Adipose tissue (tissue), 3 donors: ENCODE results near the gene DYNLRB1. TPM values are rescaled to one million over a fixed set of nuclear protein-coding genes. Genes with fewer than 3 reads are reported as not detected.
A peak's percentile ranks its signal among the peaks of the same experiment; 100 is the strongest.

Experiments used
- H3K27ac ChIP-seq: one replicate; pipeline ENCODE4 v1.5.1; 2013; ENCODE audit warnings: low read depth, low read length
- WGBS, 3 donors: extraction: QIAGEN DNeasy Blood & Tissue Kit; methylation state at CpG; one replicate each; pipeline ENCODE4 v1.1.7; 2013; 5-methylcytosine and 5-hydroxymethylcytosine counted together
- polyA plus RNA-seq, 3 donors: library from polyadenylated mRNA; stranded (reverse); fragments of 200-250 nt; gene quantifications; one replicate each; pipeline ENCODE4 v1.2.3, GENCODE V29; 2013
- donor health status: healthy with polysubstance abuse.
- donor health status: Bipolar disorder and iron deficiency.
- donor health status: healthy.

Gene DYNLRB1
- polyA plus RNA-seq, 3 donors = 67.3 to 250 (median 166) TPM

DNA sequence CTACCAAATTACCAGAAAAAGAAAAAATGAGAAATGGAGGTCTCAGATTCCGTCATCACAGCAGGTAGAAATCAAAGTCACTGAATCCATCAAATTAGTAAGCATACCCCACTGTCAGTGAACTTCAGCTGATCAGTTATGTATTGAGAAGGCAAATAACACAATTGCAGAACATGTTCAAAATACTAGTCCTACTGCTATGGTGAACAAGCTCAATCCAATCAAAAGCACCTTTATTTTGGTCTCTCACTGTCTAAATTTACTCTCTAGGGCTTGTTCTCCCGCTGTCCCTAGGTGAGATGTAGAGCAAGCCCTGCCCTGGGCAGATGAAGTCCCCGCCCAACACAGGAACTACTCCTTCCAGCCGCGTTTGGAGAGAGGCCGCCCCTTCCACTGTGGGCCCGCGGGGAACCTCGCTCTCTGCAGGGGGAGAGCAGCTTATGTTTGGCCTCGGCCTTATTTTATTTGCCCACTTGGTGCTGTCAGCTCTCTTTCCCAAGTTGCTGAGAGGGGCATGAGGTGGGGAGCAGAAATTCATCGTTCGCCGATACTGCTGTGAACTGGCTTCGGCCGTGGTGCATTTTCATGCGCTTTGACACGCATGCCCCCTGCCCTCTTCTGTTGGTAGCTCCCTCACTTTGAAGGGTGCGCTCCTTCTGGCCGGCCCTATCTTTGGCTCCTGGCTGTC, 28.0 kb downstream of the DYNLRB1 start:
- WGBS, 3 donors = 18 to 37% (median 18%) methylated on average over 18 to 19 of the region's 19 CpGs
- H3K27ac ChIP-seq = no peak overlapping the region

DNA sequence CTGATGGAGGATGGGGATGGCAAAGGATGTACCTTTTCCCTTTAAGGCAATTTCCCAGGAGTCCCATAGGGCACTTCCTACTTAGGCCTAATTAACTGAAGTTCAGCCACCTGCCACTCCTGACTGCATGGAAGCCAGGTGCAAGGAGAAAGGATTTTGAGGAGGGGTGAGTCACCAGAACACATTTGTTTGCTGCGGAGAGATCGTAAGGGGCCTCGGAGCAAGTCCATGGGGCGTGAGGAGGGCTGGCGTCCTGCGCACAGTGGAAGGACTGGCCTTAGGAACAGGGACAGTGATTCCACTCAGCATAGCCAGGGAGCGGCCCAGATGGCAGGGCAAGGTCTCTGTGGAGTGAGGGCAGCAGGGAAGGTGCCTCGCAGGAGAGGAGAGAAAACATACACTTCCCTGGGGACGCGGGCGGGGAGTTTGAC, 30.5 kb downstream of the DYNLRB1 start:
- 82 to 87% (median 84%) methylated on average over 11 of the region's 11 CpGs for WGBS, 3 donors
- H3K27ac ChIP-seq = no peak overlapping the region

DNA sequence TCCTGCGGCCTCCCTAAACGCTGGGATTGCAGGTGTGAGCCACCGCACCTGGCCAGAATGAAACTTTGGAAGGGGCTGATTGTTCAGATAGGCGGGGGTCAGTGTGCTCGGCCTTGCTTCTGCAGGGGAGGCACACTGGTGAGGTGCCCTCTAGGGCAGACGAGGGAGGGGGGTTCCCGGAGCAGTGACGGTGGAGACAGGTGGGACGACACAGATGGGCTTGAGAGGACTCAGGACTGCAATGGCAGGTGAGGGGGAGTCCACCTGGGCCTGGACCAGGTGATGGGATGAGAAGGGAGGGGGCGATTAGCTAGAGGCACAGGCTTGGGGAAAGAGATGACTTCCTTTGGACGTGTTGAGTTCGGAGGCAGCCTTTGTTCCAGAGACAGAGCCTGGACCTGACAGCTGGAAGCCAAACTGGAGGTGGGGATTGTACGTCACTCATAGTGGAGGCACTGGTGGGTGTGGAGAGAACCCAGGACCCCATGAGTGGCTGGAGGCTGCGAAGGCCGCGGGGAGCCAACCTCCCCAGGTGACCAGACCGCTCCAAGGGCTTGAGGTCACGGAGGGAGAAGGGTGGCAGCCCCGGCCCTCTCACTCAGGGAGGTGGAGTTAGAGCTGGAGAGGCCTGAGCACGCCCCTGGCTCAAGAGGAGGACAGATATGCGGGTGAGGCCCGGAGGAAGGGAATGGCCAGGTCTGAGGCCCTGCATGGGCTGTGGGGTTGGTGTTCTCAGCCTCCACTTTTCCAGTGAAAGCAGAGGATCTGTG, 31.8 kb downstream of the DYNLRB1 start:
- 91 to 96% (median 94%) methylated on average over 22 of the region's 22 CpGs for WGBS, 3 donors
- H3K27ac ChIP-seq = no peak overlapping the region

DNA sequence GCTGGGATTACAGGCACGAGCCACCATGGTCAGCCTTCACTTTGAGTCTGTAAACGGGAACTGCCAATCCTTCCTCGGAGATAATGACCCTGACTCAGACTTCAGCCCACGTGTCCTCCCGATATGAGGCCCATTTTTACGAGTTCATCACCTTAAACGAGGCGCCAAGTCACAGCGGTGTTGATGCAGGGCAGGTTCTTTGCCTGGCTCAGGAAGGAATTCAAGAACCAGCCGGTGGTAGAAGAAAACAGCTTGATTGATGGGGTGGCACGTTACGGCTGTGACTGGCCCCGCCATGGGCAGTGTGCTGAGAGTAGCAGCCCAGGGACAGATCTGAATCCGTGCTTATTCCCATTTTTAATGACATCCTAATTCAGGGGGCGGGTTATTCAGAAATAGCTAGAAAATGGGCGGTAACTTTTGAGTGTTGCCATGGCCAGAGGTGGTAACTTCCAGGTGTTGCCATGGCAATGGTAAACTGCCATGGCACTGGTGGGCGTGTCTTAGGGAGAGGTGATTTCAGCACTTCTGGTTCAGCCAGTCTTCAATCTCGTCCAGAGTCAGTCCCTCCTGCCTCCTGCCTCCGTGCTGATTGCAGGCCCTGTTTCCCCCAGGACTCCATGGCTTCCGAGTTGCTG, 33.2 kb downstream of the DYNLRB1 start:
- 59 to 61% (median 59%) methylated on average over 20 of the region's 20 CpGs for WGBS, 3 donors
- no peak overlapping the region for H3K27ac ChIP-seq

DNA sequence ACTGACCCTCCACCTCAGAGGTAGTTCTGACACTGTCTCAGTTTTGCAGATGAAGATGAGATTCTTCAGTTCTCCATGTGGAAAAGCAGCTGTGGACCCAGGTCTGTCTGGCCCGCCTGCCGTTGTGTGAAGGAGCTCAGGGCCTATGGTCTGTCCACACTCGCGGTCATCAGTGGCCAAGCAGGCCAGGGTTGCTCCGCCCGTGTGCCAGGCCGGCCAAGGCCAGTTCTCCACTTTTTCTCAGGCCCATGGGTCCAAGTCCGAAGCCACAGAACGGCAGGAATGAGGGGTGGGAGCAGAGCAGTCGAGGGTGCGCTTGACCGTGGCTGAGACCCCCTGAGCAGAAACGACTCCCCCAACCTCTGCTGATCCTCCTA, 33.7 kb downstream of the DYNLRB1 start:
- WGBS, 3 donors = 88 to 95% (median 88%) methylated on average over 13 of the region's 13 CpGs
- H3K27ac ChIP-seq = no peak overlapping the region

DNA sequence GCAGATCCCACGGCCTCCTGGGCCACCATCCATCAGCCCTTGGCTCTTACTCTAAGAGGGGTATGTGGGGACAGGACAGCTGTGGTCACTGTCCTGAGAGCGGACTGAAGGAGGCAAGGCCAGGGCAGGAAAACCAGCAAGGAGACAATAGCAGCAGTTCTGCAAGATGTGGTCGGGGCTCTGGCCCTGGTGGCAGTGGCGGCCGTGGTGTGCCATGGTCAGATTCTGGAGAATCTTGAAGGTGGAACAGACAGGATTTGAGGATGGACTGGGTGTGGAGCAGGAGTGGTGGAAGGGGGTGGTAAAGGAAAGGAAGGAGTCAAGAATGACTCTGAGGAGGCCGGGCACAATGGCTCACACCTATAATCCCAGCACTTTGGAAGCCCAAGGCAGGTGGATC, 36.3 kb downstream of the DYNLRB1 start:
- no peak overlapping the region for H3K27ac ChIP-seq
- 94 to 99% (median 97%) methylated on average over 6 of the region's 6 CpGs for WGBS, 3 donors

DNA sequence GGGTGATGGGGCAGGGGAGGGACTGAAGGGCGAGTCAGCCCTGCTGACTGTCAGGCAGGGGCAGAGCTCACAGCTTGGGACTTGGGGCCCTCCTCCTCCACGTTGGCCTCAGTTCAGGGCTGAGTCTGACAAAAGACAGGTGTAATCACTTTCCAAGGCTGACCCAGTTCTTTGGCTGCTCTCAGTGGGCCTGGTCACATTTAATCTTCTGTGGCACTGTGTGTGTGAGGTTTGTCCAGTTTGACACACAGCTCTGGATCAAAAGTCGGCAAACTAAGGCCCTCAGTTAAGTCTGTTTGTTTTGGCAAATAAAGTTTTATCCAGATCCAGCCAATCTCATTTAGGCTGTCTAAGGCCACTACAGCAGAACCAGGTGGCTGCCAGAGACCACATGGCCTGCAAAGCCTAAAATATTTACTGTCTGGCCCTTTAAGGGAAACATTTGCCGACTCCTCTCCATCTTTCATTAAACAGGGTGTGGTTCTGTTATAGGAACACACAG, 37.2 kb downstream of the DYNLRB1 start:
- H3K27ac ChIP-seq = no peak overlapping the region
- WGBS, 3 donors = 16 to 69% (median 50%) methylated on average over 4 of the region's 4 CpGs

DNA sequence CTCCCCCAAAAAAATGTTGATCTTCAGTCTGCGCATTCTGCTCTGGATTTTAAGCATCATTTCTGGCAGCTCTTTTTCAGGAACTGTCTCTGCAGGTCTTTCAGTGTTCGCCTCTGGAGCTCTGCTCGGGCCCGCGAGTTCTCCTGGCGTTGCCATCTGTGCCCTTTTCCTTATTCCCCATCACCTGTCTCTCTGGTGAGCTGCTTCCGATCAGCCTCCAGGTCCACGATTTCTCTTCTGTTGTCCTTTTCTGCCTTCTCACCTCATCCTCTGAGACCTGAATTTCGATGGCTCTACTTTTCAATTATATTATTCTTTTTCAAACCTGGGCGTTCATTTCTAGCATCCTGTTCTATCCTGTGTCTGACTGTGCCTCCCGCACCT, 41.7 kb downstream of the DYNLRB1 start:
- WGBS, 3 donors = 14 to 30% (median 26%) methylated on average over 11 of the region's 11 CpGs
- H3K27ac ChIP-seq = peak overlapping the region; percentile 56

DNA sequence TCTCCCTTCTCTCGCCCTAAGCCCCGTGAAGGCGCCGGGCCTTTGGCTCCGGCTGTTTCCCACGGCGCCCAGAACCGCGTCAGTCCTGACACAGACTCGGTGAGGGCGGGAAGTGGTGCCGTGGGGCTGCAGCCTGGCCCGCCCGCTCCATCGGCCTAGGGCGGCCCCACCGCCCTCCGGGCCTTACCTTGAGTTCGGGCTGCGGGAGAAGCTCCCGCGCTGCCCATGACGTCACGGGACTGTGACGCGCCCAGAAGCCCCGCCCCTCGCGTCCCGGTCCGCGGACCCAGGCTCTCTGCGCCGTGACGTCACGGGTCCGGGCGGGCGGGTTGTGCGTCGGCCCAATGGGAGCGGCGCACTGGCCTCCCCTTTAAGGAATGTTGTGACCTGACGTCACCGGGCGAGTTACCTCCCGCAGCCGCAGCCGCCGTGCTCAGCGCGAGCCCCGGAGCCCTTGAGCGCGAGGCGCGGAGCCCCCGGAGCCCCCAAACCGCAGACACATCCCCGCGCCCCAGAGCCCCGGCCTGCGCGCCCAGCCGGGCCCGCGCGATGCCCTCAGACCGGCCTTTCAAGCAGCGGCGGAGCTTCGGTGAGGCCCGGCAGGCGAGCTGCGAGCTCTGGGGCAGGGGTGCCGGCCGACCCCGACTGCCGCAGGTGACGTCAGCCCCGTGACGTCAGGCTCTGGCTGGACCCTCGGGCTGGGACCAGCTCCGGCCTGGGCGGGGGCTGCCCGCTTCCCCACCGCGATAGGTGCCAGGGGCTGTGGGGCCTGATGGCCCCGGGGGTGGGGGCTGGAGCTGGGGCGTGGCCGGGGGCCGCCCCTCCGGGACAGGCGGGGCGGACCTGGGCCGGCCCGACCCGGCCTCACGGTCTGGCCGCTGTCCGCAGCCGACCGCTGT, 42.3 kb downstream of the DYNLRB1 start, which contains the start of gene MAP1LC3A:
Gene MAP1LC3A (plus strand): TSS at position 399 of the 899 bp plus-strand sequence. CDS start 151 bp downstream, at position 550.
- H3K27ac ChIP-seq = peak within 1 kb of the TSS; percentile 56
- WGBS, 3 donors = 1 to 9% (median 5%) methylated on average over 75 to 103 of the region's 103 CpGs

DNA sequence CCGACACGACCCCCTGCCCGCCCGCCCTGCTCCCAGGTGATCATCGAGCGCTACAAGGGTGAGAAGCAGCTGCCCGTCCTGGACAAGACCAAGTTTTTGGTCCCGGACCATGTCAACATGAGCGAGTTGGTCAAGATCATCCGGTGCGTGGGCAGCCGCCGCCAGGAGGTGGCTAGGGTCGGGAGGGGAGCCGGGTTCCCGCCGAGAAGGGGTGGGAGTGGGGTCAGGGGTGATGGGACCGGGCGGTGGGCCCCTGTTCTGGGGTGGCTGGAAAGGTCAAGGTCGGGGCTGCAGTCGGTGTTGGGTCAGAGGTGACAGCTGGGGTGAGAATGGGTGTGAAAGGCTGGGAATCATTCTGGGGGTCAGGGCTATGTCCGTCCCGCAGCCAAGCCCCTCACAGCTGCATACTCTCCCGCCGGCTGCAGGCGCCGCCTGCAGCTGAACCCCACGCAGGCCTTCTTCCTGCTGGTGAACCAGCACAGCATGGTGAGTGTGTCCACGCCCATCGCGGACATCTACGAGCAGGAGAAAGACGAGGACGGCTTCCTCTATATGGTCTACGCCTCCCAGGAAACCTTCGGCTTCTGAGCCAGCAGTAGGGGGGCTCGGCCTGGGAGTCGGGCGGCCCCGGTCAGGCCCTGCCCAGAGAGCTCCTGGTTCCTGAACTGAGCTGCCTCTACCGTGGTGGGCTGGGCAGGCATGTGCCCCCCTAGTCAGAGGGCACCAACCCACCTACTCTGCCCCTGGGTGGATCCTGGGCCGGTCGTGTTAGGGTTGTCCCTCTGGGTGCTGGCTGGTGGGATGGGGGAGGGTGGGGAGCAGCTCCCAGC, 43.3 kb downstream of the DYNLRB1 start:
- WGBS, 3 donors = 46 to 58% (median 48%) methylated on average over 42 to 43 of the region's 43 CpGs
- peak overlapping the region; percentile 56 for H3K27ac ChIP-seq

DNA sequence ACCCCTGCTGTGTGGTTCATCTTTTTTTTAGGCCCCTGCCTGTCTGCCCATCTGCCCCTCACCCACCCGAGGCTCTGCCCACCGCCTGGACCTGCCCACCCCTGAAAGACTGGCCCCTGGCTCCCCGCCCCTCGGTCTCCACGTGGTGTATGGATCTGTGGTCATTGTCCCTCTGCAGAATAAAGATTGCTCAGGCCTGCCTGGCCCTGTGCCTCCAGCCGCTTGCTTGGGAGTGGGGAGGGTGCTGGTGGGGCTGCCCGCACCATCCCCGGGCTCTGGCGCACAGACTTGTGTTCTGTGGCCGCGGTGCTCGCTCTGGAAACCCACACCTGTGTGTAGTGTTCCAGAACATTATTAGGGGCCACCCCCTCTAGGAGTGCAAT, 43.9 kb downstream of the DYNLRB1 start:
- 84 to 89% (median 86%) methylated on average over 12 of the region's 12 CpGs for WGBS, 3 donors
- no peak overlapping the region for H3K27ac ChIP-seq

DNA sequence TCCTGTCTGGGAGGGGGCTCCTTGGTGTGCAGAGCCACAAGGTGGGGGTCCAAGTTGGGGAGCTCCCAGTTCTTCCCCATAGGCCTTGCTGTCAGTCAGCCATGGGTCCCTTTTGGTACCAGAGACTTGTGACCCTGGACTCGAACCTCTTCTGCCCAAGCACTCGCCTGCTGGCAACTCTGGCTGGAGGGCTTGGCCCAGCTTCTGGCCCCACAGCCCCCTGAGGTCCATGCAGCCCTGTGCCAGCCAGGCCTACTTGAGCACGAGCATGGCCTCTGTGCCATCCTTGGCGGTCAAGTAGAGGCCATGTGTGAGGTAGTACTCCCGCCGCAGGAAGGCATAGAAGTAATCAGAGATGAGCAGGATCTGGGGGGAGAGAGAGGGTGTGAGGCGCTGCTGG, 44.4 kb downstream of the DYNLRB1 start:
- 95 to 97% (median 95%) methylated on average over 7 of the region's 7 CpGs for WGBS, 3 donors
- no peak overlapping the region for H3K27ac ChIP-seq

DNA sequence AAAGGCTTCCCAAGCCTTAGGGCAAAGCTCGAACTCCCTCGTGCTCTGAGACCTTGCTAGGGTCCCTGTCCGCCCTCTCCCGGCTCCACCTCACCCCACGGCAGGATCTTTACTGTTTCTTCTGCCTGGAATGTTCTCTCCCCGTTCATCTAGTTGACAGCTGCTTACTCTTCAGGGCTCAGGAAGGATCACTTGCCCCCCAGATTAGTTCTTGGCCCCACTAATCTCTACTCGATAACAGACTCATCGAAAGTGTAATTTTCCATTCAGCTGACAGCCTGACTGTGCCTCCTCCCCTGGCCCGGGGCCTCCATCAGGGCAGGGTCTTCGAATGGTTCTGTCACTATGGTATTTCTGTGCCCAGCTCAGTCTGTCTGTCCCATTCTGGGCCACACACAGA, 45.4 kb downstream of the DYNLRB1 start:
- 76 to 86% (median 84%) methylated on average over 10 of the region's 10 CpGs for WGBS, 3 donors
- H3K27ac ChIP-seq = no peak overlapping the region

DNA sequence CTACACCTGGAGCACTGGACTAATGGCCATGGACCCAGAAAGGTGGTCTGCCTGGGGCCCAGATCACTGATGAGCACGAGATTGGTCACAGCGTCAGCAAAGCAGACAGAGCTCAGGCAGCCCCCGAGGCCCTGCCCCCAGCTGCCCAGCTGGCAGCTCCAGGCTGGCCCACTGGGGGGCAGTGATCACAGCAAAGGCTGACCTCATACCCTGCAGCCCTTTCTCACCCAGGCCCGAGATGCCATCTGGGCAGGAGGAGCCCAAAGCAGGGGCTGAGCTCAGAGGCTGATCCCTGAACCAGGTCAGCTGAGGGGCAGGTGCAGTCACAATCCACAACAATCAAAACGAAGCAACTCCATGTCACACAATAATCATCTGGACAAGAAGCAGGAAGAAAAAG, 46.4 kb downstream of the DYNLRB1 start:
- H3K27ac ChIP-seq = no peak overlapping the region
- WGBS, 3 donors = 60 to 66% (median 65%) methylated on average over 5 of the region's 5 CpGs

DNA sequence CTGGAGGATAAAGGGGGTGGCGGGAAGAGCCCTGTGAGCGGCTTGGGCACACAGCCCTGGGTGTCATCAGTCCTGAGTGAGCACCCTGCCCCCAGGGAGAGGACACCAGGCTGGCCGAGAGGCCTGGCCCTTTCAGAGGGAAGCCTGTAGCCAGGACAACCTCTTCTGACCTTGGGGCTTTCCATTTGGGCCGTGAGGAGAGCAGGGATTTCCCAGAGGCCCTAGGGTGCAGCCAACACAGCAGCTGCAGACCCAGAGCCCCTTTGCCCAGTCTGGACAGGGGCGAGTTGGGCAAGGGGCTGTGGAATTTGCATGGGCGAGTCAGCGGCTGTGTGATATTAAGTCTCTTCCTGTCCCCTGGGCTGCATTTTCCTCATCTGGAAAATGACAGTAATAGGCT, 48.6 kb downstream of the DYNLRB1 start:
- WGBS, 3 donors = 69 to 75% (median 74%) methylated on average over 7 of the region's 7 CpGs
- H3K27ac ChIP-seq = no peak overlapping the region

DNA sequence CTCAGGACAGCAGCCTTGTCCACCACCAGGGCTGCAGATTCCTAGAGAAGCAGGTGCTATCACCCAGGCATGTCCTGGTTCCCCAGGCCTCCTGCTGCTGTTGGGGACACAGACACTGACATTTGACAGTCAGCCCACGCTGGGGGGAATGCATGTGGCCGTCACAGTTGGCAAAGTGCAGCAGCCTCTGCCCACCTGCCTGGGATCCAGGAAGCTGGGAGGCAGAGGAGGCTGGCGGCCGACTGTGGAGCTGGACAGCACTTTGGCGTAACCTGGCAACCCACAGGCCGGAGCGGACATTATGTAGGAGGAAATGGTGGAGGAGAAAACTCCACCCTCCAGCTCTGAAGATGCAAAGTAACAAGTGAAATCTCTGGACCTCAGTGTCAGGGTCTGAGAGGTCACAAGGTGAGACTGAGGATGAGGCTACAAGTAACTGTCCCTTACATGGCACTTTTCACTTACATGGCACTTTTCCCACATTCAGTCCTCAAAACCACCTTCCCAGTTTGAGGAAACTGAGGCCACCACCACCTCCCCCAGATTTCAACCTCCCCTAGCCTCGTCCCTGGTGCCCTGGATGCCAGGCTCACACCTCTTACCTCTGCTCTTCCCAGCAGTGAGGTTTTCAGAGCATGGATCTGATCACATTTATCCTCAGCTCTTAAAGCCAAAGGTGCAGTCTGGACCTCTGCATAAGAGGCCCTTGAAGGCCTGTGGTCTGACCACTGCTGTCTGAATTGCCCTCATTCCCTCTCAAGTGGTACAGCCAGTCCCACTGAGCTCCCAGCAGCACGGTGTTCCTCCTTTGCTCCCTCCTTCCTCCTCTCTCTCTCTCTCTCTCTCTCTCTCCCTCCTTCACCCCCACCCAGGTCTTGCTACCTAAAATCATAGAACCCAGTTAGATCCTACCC, 51.0 kb downstream of the DYNLRB1 start:
- no peak overlapping the region for H3K27ac ChIP-seq
- 87 to 93% (median 88%) methylated on average over 9 of the region's 9 CpGs for WGBS, 3 donors
